Activated naive CD4-positive, alpha-beta T cell treated with anti-CD3 and anti-CD28 coated beads, Interleukin-2, amount 50 U/mL, for 24 hours (primary cell): ENCODE measurements around the gene KDELR3.

Experiments used
- H3K27ac Mint-ChIP-seq: one replicate; pipeline ENCODE4 v1.8.0; 2021; ENCODE audit warnings: mild to moderate bottlenecking, mixed read lengths
- H3K27me3 Mint-ChIP-seq: one replicate; pipeline ENCODE4 v1.8.0; 2021; ENCODE audit warnings: mixed read lengths
- H3K36me3 Mint-ChIP-seq: one replicate; pipeline ENCODE4 v1.8.0; 2021; ENCODE audit warnings: mixed read lengths
- H3K4me1 Mint-ChIP-seq: one replicate; pipeline ENCODE4 v1.8.0; 2021; ENCODE audit warnings: mixed read lengths
- H3K4me3 Mint-ChIP-seq: one replicate; pipeline ENCODE4 v1.8.0; 2021; ENCODE audit warnings: mild to moderate bottlenecking, mixed read lengths
- H3K9me3 Mint-ChIP-seq: one replicate; pipeline ENCODE4 v1.8.0; 2021; ENCODE audit warnings: mixed read lengths

Gene KDELR3

GRCh38 chr22:38450234-38450797, 17.6 kb upstream of the KDELR3 start:
- Mint-ChIP-seq H3K27ac (no peak overlapping the region), H3K27me3 (peaks cover 15% of the 10 kb centered on the region), H3K9me3 (no peaks in the 10 kb centered on the region), H3K4me3 (no peak overlapping the region), H3K4me1 (peaks cover 6% of the 10 kb centered on the region), H3K36me3 (no peaks in the 10 kb centered on the region)

GRCh38 chr22:38451404-38451803, 16.5 kb upstream of the KDELR3 start:
- Mint-ChIP-seq H3K27me3 (peaks cover 17% of the 10 kb centered on the region), H3K4me1 (peaks cover 8% of the 10 kb centered on the region), H3K27ac (no peak overlapping the region), H3K9me3 (no peaks in the 10 kb centered on the region), H3K4me3 (no peak overlapping the region), H3K36me3 (no peaks in the 10 kb centered on the region)

GRCh38 chr22:38451864-38452263, 16.0 kb upstream of the KDELR3 start:
- Mint-ChIP-seq H3K27ac (no peak overlapping the region), H3K4me1 (peaks cover 12% of the 10 kb centered on the region), H3K36me3 (no peaks in the 10 kb centered on the region), H3K27me3 (peaks cover 21% of the 10 kb centered on the region), H3K9me3 (no peaks in the 10 kb centered on the region), H3K4me3 (no peak overlapping the region)

GRCh38 chr22:38452373-38453065, 15.4 kb upstream of the KDELR3 start:
- H3K9me3 Mint-ChIP-seq: no peaks in the 10 kb centered on the region
- peaks cover 15% of the 10 kb centered on the region for H3K4me1 Mint-ChIP-seq
- H3K27ac Mint-ChIP-seq: no peak overlapping the region
- peaks cover 28% of the 10 kb centered on the region for H3K27me3 Mint-ChIP-seq
- H3K4me3 Mint-ChIP-seq: no peak overlapping the region
- H3K36me3 Mint-ChIP-seq: no peaks in the 10 kb centered on the region

DNA sequence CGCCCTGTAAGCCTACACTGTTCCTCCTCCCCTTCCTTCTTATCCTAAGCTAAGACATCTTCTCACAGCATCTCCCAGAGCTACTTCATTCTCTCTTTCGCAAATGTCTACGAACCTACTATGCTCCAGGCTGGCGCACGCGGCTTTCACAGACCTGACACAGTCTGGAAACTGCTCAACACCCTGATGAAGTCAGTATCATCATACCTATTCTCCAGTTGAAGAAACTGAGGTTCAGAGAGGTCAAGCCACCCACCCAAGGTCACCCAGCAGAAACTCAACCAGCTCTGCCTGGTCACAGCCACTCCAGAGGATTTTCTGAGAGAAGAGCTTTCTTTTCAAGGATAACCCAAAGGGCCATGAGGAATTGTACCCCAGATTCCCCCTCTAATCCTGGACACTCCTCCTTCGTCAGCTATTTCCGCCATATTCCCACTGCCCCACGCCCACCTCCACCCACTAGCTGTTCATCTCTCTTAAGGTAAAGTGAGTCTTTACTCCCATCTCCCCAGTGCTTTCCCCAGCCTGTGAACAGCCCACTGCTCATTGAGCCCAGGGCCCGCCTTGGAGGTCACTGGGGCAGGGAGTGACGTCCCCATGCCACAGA, 14.7 kb upstream of the KDELR3 start:
- H3K27ac Mint-ChIP-seq: peak overlapping the region; percentile 23
- peaks cover 34% of the 10 kb centered on the region for H3K27me3 Mint-ChIP-seq
- no peak overlapping the region for H3K4me3 Mint-ChIP-seq
- H3K9me3 Mint-ChIP-seq: no peaks in the 10 kb centered on the region
- no peaks in the 10 kb centered on the region for H3K36me3 Mint-ChIP-seq
- peaks cover 15% of the 10 kb centered on the region for H3K4me1 Mint-ChIP-seq

DNA sequence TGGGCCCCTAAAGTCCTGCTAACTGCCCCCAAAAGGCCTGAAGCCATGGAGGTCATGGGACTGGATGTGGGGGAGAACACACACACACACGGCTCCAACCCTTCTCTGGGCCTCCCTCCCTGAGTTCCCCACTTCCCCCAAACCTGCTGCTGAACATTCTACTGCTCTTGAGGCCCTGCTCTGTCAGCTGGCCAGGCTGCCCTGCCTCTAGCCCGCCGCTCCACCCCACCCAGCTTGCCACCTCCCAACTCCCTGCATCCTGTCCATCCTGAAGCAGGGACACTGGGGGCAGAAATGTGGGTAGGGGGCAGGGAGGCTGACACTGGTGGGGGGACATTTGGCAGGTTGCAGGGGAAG, 13.9 kb upstream of the KDELR3 start:
- peak overlapping the region; percentile 82 for H3K4me3 Mint-ChIP-seq
- H3K4me1 Mint-ChIP-seq: peaks cover 15% of the 10 kb centered on the region

DNA sequence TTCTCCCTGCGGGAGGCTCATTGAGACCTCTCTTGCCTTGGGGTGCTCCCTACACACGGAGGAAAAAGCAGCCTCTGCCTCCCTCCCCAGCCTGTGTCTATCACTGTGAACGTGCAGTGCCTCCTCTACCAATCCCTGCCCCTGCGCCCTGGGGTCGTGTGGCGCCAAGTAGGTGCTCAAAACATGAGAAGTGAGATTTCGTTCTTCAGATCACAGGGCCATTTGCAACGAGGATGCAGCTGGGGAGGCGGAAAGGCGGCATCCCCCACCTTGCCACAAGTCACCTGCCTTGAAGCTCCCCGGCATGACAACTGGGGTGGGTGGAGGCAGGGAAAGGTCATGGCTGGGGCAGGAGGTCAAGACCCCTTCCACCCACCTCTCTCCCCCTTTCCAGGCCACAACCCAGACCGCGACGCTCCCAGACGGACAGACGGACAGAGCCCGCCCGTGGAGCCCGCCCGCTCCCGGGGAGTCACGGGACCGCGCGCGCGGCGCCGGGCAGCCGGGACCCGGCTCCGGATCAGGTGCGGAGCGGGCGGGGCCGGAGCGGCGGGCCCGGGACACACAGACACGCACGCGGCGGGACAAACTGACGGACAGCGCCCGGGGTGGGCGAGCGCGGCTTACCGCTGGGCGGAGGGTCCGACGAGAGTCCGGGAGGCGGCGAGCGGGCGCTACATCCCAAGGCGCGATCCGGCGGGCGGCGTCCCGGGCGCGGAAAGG, 13.4 kb upstream of the KDELR3 start:
- no peaks in the 10 kb centered on the region for H3K9me3 Mint-ChIP-seq
- H3K36me3 Mint-ChIP-seq: no peaks in the 10 kb centered on the region
- H3K4me1 Mint-ChIP-seq: peaks cover 15% of the 10 kb centered on the region
- H3K27ac Mint-ChIP-seq: no peak overlapping the region
- H3K4me3 Mint-ChIP-seq: peak overlapping the region; percentile 82
- H3K27me3 Mint-ChIP-seq: peaks cover 44% of the 10 kb centered on the region

More for the DNA sequence above, 13.9 kb upstream of the KDELR3 start:
- Mint-ChIP-seq H3K27me3 (peaks cover 39% of the 10 kb centered on the region), H3K27ac (no peak overlapping the region), H3K9me3 (no peaks in the 10 kb centered on the region), H3K36me3 (no peaks in the 10 kb centered on the region)

DNA sequence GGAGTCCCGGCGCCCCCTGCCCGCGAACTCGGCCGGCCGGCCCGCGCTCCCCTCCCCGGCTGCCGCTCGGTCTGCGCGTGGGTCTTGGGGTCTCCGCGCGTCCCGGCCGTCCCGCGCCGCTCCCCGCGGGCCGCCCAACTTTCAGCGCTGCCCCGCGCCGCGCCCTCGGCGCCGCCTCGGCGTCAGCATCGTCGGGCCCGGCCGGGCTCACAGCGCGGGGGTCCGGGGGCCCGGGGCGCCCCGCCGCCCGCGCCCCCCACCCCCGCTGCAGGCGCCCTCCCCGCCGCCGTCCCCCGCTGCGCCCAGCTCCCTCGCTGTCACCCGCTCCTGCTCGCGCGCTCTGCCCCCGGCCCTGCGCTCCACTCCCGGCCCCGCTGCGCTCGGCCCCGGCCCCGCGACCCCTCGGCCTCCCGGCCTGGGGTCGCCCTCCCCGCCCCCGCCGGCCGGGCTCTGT, 12.8 kb upstream of the KDELR3 start, which contains the start of gene KCNJ4:
Gene KCNJ4, minus strand, starts transcription at position 124 of the 454 bp plus-strand sequence. CDS start 27,067 bp downstream, outside the sequence.
- Mint-ChIP-seq H3K4me1 (peaks cover 15% of the 10 kb centered on the region), H3K27me3 (peaks cover 44% of the 10 kb centered on the region)

DNA sequence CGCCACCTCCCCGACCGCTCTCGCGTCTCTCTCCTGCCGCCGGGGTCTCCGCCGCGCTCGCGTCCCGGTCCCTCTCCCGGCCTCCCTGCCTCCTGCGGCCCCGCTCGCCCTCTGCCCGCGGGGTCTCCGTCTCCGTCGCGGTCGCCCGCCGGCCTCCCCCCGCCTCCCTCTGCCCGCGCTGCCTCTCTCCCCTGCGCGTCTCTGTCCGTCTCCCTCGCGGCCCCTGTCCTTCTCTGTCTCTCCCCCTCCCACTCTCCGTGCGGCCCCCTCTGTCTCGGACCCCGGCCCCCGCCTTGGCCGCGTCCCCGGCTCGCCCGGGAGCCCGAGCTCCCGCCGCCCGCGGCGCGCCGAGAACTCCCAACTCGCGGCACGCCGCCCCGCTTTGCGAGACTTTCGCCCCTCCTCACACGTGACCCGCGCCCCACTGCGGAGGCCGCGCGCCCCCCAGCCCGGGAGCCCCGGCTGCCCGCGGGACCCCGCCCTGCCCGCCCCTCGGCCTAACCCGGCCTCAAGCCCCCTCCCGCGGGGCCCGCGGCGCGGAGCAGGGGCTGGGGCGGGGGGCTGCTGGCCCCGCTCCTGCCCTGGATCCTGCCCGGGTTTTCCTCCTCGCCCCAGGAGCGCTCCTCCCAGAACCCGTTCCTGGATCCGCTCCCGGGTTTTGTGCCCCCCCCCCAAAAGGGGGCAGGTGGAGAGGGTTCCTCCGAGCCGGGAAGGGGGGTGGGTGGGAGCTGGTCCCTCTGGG, 12.2 kb upstream of the KDELR3 start:
- Mint-ChIP-seq H3K9me3 (no peaks in the 10 kb centered on the region), H3K27ac (no peak overlapping the region), H3K27me3 (peaks cover 49% of the 10 kb centered on the region), H3K4me1 (peaks cover 16% of the 10 kb centered on the region), H3K36me3 (no peaks in the 10 kb centered on the region), H3K4me3 (peak overlapping the region; percentile 54)

More for the DNA sequence above, 12.8 kb upstream of the KDELR3 start, which contains the start of gene KCNJ4:
- H3K9me3 Mint-ChIP-seq: no peaks in the 10 kb centered on the region
- H3K4me3 Mint-ChIP-seq: peak within 1 kb of the TSS; percentile 82
- no peaks in the 10 kb centered on the region for H3K36me3 Mint-ChIP-seq
- H3K27ac Mint-ChIP-seq: no peak within 1 kb of the TSS

DNA sequence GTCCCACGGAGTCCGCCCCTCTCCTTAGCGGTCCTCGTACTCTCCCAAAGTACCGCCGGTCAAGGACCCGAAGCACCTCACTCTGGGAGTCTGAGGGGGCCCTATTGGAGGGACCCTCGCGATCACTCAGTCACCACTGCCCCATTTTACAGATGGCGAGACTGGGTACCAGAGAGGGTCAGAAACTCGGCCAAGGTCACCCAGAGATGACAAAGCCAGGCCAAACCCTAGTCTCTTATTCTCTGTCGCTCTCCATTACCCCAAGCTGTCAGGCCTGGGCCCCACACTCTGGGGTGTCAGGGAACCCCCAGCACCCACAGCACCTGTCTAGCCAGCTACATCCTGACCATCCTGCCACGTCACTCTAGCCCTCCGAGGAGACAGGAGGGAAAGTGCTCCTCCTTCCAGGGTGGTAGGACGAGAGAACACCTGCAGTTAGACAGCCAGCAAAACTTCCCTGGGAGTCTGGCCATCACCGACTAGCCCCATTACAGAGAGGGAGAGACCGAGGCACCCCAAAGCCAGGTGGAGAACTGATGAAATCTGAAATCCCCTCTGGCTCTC, 11.5 kb upstream of the KDELR3 start:
- Mint-ChIP-seq H3K9me3 (no peaks in the 10 kb centered on the region), H3K36me3 (no peaks in the 10 kb centered on the region), H3K27ac (peak overlapping the region; percentile 55)

GRCh38 chr22:38456841-38457699, 10.8 kb upstream of the KDELR3 start:
- peaks cover 53% of the 10 kb centered on the region for H3K27me3 Mint-ChIP-seq
- peak overlapping the region; percentile 83 for H3K4me3 Mint-ChIP-seq
- H3K36me3 Mint-ChIP-seq: no peaks in the 10 kb centered on the region
- peaks cover 21% of the 10 kb centered on the region for H3K4me1 Mint-ChIP-seq
- no peak overlapping the region for H3K27ac Mint-ChIP-seq
- no peaks in the 10 kb centered on the region for H3K9me3 Mint-ChIP-seq

More for the DNA sequence above, 11.5 kb upstream of the KDELR3 start:
- peaks cover 52% of the 10 kb centered on the region for H3K27me3 Mint-ChIP-seq
- H3K4me1 Mint-ChIP-seq: peaks cover 21% of the 10 kb centered on the region
- peak overlapping the region; percentile 83 for H3K4me3 Mint-ChIP-seq

DNA sequence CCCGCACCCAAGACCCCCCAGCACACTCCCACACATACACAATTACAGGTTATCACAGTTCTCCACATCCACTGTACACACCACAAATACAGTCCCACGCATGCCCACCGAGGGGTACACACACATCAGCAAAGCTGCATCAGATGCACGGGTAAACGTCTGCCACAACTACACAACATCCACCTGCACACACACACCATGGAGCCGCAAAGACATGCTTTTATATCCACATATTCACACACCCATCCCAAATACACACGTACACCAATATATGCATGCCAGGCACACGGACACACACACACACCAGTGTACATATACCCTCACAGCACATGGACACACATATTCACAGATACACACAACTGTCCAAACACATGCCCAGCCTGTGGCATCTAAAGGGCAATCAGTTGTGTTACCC, 7.5 kb upstream of the KDELR3 start:
- no peaks in the 10 kb centered on the region for H3K36me3 Mint-ChIP-seq
- H3K27me3 Mint-ChIP-seq: peaks cover 57% of the 10 kb centered on the region
- H3K4me1 Mint-ChIP-seq: peaks cover 16% of the 10 kb centered on the region
- no peak overlapping the region for H3K27ac Mint-ChIP-seq
- H3K4me3 Mint-ChIP-seq: no peak overlapping the region
- no peaks in the 10 kb centered on the region for H3K9me3 Mint-ChIP-seq

GRCh38 chr22:38461057-38461413, 6.9 kb upstream of the KDELR3 start:
- H3K27me3 Mint-ChIP-seq: peaks cover 57% of the 10 kb centered on the region
- H3K36me3 Mint-ChIP-seq: no peaks in the 10 kb centered on the region
- H3K4me3 Mint-ChIP-seq: no peak overlapping the region
- H3K27ac Mint-ChIP-seq: no peak overlapping the region
- H3K9me3 Mint-ChIP-seq: no peaks in the 10 kb centered on the region
- peaks cover 16% of the 10 kb centered on the region for H3K4me1 Mint-ChIP-seq

GRCh38 chr22:38461414-38462081, 6.3 kb upstream of the KDELR3 start:
- H3K27ac Mint-ChIP-seq: no peak overlapping the region
- H3K4me3 Mint-ChIP-seq: no peak overlapping the region
- H3K27me3 Mint-ChIP-seq: peaks cover 54% of the 10 kb centered on the region
- peaks cover 12% of the 10 kb centered on the region for H3K4me1 Mint-ChIP-seq
- H3K36me3 Mint-ChIP-seq: no peaks in the 10 kb centered on the region
- H3K9me3 Mint-ChIP-seq: no peaks in the 10 kb centered on the region
